CD4-positive, alpha-beta T cell treated with Interferon alpha-2 for 1 hour (primary cell): ENCODE measurements around the gene SLC15A4.
"Not testable (repeated sequence)": the region's sequence is repeated elsewhere in the genome, so short reads cannot be mapped to it uniquely, and the experiment has no call there.

Source experiments
- DNase-seq, 2 donors: peaks; one replicate each; pipeline ENCODE4 v3.0.0-alpha.2; 2020 to 2022

Gene SLC15A4

DNA sequence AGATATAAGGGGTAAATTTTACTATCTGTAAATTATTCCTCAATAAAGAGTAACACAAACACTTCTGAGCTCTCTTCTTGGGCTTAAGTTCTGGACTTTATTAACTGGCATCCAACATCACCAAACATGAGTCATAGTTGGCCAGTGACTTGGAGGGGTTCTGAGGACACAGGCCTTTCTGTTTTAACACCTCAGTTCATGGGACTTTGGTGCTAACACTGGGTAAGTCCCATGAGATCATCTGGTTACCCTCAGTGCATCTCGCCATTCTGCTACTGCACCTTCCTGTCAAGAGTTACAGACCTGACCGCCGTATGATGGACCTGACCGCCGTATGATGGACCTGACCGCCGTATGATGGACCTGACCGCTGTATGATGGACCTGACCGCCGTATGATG, 9.9 kb downstream of the SLC15A4 start:
- no peak for DNase-seq

DNA sequence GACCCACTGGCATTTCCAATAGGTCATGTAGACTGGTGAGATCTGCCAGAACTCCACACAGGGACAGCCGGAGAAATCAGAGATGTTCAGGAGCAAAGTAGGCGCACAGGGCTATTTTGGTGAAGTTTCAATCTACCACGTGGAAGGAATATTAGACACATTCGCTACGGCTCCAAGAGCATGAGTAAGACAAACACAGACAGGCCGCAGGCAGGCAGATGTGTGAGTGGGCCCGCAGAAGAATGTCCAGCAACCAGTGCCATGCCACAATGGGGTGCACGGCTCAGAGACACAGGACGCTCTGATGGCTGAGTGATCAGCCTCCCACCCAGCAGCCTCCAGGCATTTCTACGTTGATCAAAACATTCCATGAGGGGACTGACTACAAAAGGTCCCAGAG, 10.4 kb downstream of the SLC15A4 start:
- DNase-seq, result no peak

DNA sequence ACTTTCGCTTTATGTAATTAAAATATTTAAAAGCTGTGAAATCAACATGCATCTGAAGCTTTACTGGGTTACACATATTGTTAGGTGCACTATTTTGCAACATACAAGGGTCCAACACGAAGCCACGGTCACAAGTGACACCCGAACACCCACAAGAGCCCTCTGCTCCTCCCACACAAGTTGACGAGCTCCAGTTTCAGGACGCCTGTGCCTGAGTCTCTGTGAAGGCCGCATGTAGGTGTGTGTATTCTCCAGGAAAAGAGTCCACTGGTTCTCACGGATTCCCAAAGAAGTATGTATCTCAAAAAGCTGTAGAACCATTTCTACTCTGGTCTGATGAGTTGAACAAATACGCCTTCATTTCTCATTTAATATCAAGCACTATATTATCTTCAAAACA, 12.0 kb downstream of the SLC15A4 start:
- DNase-seq, result no peak

DNA sequence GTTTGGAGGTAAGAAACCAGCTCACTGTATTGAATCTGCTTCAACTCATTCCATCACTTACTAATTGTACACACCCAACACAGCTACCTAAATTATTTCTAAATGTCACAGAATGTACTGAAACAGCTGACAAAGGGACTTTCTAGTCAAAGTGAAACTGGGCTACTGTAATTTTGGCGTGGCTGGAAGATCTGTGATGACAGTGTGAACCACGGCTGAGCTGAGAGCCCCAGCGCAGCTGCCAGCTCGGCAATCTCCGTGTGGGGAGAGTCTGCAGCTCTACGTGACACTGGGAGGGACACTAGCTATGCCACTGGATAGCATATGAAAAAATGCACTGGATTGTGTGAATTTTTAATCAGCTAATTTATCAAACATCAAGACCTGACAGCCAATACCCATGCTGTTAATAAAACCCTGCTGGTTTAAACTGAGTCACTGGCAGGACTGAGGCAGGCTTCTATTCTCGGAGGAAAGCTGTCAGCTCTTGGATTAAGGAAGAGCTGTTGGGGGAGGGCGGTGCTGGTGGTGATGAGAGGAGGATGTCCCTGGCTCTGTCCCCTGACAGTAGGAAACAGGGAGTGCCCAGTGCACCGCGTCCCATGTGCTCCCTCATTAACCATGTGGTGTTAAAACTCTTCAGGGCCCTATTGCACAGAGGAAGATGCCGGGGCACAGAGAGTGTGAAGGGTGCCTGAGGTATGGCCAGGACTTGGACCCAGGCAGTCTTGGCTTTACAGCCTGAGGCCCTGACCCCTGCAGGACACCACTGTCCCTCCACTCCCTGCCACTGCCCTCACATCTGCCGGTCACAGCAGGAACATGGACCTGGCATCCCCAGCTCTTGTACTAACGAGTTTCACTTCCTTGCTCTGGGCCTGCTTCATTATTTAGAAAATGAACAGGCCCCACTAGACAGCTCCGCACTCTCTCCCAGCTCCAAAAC, 13.3 kb downstream of the SLC15A4 start:
- peak in 1 of 2 donors; percentile 50 for DNase-seq

DNA sequence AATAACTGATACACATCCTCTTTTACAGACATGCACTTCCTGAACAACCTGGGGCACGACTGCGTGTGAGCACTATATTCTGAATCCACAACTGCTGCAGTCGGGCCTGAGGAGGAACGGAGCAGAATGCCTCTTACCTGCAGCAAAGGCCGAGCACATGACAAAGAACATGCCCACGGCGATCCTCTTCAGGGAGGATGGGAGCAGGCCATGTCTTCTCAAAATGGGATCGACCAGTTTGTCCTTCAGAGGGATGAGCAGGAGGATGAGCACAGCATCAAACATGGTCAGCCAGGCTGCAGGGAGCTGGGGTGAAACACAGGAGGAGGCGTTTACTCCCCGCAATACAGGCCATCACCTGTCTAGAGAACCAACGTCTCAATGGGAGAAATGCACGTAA, 15.1 kb downstream of the SLC15A4 start:
- no peak for DNase-seq

DNA sequence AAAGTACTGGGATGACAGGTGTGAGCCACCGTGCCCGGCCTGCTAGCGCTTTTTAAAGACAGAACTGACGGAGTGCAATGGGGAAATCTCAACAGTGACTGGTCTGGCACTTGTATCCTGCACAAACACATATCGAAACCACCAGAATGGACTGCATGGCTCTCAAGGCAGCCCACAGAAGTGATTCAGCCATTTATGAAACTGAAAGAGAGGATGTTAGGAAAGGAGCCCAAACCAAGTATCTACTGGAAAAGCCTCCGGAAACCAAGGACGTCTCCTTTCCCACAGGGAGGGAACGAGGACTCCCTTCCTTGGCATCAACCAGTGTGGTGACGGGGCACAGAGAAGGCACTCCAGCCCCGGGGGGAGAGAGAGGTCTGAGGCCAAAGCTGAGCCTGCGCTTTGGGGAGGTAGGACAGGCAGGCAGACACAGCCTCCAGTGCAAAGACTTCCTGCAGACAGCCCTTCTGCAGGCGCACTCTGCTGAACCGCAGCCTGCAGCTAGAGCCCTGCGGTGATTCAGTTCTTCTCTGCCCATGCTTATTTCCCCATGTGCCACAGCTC, 16.5 kb downstream of the SLC15A4 start:
- DNase-seq, result no peak

DNA sequence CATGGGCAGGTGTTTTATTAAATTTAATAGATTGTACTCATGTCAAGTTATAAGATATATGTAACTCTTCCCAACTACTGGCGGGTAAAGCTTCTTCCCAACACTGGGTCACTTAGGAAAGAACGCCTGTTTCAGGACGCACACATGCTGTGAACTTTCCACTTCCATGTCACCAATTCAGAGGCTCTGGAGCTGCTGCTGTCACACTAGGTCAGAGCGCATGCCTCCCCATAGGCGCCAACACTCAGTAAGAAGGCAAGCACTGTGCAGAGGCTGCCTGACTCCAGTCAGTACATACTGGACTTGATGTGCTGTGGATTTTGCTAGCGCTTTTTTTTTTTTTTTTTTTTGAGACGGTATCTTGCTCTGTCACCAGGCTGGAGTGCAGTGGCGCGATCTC, 17.2 kb downstream of the SLC15A4 start:
- DNase-seq, result no peak

DNA sequence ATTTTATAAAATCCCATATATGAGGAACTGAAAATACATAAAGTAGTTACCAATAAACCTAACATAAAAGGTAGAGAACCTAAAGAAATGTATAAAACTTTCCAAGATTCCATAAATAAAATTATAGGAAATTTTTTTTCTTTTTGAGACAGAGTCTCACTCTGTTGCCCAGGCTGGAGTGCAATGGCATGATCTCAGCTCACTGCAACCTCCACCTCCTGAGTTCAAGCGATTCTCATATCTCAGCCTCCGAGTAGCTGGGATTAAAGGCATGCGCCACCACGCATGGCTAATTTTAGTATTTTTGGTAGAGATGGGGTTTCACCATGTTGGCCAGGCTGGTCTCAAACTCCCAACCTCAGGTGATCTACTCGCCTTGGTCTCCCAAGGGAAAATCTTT, 18.4 kb downstream of the SLC15A4 start:
- not testable (repeated sequence) for DNase-seq

DNA sequence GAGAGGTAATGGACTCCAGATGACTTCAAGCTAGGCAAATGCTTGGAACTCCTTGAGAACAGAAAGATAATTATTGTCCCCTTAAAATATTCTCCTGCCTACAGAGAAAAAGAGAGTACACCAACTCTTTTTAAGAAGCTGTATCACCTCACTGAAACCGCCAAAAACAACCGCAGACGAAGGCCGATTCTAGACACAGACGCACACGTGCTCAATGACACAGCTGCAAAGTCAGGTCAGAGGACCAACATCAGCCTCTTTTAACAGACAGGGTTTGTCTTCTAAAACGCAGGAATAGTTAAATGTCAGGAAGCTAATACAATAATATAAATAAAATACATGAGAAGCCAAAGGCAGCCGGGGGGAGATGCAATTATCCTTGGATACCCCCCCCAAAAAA, 19.0 kb downstream of the SLC15A4 start:
- no peak for DNase-seq

DNA sequence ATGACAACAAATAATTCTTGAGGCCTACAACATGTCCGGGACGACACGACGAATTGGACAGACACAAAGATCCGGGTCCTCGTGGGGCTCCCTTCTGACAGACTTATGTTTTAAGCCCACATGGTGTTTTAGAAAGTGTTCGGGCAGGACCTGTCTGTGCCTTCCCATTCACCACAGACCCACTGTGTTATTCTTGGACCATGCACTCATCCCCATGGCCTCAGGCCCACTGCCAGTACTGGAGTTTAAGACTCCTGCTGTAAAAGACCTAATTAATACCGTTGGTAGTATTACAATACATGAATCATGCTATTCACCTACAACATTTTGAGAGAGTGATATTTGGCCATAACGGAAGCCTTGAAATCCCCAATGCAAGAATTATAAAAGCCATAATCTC, 20.0 kb downstream of the SLC15A4 start:
- DNase-seq, result no peak

DNA sequence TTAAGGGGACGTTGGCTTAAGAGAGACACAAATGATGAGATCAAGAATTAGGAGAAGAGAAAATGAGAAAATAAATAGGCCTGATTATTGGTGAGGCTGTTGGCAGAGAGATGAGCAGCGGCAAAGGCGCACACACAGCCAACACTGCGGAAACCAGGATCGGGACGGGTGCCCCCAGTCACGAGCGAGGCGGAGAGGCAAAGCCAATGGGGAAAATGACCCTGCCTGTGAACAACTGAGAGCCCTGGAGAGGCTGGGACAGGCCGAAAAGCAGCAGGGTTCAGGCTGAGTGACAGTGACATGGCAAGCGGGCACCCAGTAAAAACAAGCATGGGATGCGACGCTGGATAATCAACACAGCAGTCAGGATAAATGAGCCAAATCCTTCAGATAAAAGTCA, 21.0 kb downstream of the SLC15A4 start:
- no peak for DNase-seq

DNA sequence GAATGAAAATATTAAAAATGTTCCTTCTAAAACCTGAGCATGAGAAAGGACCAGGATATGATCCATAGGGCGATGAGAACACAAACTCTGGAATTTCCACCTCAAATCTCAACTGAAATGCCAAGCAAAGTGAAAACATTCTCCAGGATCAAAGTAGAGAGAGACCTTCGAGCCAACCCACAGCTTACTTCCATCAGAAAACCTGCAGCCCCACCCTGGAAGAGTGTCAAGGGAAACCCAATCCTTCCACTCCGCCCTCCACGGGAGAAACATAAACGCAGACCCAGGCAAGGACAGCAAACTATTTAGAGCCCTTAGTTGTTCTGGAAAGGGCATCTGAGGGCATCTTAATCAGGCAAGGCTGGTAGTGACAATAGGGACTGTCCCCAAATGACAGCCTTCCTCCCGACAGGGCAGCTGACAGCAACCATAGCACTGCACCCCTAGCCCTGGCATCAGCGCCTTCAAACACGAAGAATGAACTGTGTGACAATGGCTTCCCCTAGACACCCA, 21.8 kb downstream of the SLC15A4 start:
- DNase-seq, result no peak

DNA sequence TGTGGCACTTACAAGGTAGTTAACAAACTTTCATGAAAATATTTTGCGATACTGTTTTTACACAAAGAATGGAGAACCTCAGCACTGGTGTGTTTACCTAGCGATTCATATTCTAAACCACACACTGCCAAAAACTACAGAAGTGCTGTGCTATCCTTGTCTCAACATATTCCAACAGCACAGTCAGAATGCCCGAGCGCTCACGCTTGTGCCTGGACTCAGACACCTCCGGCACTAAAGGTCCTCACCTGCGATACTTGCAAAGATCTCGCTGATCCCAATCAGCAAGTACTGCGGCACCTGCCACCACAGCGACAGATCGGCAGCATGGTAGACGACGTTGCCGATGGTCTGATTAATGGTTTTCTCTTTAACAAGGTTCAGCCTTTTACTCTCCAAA, 23.2 kb downstream of the SLC15A4 start:
- DNase-seq, result no peak

DNA sequence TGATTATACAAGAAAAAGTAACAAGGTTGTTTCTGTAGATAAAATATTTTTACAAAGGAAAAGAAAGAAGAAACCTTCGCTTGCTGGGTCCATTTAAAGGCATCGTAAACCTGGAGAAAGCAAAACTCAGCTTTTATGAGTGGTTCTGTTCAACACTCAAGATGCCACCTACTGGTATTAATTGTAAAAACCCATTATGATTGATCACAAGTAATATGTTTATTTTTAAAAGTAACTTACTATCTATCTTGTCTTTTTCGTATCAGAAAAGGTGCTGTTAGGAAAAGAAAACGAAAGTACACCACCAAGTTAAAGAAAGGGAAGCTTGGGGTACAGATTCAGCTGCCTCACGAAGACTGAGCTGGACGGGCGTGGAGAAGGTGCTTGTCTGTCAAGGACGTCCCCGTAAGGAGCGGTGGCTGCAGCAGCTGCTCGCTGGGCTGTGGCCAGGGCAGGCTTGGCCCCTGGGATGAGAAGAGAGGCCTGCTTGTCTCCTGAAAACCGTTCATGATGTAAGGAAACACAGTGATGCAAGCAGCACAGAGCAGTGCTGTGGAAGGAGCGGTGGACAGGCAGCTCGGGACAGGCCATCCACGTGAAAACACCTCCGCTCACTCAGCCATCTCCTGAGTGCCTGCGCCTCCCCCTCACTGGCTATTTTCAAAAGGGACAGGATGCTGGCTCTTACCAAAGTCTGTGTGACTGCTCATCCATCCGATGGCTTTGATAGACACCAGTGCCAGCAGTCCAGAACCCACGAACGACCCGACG, 25.0 kb downstream of the SLC15A4 start:
- DNase-seq, result no peak

DNA sequence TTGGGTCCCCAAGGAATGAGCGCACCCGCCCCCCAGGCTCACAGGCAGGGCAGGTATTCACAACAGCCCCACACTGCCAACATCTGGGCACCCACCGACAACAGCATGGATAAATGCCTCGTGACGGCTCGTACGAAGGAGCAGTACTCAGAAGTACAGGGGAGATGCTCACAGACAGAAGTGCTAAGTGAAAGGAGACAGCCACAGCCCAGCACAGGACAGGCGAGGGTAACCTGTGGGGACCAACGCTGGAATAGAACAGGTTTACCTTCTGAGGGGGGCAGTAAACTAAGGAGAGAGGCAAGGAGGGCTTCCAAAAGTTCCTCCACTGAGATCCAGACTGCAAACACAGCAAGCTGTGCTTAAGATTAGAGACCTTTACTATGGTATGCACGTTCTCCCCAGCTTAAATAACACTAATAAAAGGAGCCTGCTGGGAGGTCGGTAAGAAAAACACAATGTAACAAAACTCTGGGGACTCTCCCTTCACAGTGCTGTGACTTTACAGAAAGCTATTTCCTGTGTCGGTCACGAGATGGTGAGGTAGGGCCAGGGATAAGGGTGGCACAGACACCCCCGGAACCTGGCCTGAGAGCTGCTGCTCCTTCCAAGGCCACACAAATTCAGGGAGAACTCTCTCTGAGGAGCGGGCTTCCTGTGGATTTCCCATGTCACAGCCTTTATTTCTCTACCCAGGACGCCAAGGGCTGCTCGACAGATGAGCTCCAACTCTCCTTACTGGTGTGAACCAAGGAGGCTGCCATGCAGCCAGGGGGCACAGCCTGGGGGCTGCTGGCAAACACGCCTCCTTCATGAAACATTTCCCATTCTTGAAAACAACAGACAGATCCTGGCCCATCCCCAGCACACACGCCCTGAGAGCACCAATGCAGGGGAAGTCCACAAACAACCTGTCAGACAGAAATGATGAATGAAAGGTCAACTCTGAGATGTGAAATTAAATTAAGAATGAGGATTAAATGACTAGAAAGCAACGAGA, 26.3 kb downstream of the SLC15A4 start:
- DNase-seq, result peak in 1 of 2 donors; percentile 56

DNA sequence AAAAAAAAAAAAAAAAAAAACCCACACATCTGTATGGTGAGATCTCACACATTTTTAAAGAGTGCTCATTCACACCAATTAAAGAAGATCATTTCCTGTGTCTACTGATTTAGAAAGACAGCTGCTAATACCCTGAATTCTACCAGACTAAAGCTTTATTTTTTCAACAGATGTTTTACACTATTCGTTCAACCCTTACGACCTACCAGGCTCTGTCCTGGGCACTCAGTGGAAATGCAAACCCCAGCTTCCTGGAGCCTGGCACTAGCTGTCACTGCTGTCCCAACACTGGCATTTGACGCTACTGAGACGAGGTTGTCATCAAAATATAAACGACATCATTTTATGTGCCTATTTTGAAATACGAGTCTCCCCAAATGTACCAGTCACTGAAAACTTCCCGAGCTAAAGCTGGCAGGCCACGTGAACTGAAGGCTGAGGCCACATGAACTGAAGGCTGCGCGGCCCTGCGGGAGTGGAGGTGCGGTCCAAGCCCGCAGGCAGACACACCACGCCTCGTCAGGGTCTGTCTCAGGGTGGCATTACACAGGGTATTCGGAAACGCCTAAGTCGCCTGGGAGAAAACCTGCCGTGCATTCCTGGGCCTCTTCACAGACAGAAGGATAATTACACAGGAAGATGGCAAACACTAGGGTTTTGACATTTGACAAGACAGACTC, 27.2 kb downstream of the SLC15A4 start:
- peak in 1 of 2 donors; percentile 48 for DNase-seq

DNA sequence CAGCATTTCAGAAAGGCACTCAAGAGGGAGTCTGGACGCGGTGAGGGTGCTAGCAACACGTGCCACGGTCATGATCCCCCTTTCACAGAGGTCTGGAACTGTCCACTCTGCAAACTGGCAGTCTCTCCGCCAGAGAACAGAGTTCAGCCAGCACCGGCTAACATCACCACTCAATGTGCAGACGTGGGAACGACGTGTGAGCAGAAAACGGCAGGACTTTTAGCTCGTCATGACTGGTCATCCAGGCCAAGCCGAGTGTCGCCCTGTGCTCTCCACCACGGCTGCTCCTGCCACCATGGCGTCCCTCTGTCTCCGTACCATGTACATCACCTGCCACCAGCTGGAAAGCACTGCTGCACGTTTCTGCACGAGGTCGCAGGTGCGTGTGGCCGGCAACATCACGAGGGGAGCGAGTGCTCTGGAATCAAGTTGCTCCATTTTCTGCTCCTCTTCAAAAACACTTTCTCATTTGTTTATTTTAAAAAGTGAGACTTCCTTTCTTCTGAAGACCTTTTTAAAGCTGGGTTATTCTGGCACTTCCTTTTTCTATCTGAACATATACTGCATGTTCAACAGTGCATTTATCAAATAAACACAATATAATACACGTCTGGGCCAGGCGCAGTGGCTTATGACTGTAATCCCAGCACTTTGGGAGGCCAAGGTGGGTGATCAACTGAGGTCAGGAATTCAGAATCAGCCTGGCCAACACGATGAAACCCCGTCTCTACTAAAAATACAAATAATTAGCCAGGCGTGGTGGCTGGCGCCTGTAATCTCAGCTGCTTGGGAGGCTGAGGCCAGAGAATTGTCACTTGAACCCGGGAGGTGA, 28.0 kb downstream of the SLC15A4 start:
- DNase-seq, result no peak

DNA sequence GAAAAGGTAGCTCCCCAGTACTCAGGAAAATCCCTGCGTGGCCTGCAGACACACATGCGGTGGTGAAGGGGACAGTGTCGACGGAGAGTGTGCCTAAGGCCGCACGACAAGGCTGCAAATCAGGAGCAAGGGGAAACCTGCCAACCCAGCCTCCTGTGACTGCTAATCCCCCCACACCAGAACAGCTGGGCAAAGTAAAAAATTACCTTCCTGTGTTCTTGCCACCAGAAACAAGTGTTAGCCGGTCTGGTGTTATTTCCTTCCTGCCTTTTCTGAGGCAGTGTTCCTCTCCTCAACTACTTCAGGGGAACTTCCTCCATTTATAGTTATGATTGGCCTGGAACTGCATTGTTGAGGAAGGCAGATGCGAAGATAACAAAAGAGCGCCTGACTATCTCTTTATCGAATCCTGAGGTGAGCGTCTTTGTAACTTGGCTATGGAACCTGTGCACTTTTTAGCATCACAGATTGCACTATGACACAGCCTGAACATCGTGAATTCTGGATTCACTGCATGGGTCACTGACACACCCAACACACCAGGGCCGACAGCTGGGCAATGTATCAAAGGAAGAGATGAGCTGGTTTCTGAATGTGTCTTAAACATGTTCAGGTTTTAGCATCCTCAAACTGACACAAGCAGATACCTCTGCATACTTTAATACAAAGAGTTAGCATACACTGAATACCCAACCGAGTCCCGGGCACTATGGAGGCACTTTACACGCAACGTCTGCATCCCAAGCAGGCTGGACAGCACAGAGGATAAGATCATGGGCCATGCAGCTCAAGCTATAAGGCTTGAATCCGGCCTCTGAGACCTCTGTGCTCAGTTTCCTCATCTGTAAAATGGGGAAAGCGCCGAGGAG, 28.9 kb downstream of the SLC15A4 start:
- DNase-seq, result peak; percentile 31 to 58

DNA sequence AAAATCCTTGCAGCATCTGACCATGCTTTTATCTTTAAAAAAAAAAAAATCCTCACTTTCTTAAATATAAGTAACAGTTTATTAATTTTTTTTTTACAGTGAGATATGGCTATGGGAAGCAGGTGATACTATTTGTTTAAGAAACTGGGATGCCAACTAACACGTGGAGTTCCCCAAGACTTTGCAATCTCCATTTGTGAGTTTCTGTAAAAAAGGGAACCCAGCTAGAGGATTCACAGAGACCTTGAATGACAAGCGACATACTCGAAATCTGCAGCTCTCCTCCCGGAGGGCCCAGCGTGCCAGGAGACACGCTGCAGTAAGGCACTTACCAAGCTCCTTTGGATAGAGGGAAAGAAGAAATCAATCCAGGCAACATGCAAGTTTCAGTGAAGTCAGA, 30.1 kb downstream of the SLC15A4 start:
- no peak for DNase-seq

DNA sequence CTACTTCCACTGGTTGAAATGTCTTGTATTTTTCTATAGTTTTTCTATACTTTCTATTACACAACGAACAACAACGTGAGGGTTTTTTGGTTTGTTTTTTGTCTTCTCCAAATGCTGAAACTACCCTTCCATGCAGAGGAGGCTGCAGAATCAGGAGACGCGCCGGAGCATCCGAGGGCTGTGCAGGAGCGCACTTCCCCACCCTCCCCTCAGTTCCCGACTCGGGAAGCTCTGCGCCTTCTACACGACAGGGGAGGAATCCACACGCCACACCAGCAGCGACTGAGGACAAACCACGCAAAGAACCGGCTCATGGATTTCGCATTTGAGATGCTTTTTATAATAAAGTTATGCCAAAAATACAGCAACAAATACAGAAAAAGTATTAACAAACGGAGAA, 30.9 kb downstream of the SLC15A4 start:
- DNase-seq, result no peak
